ENCODE results near the gene DBF4B. TPM values are rescaled to one million over a fixed set of nuclear protein-coding genes. Genes with fewer than 3 reads are reported as not detected.

Gene DBF4B
- total and polyA plus RNA-seq, 2 of the 13 experiments (the other 11 are each of a cell fraction or from before 2014, with no cell fraction given), result 11.7 to 13.2 TPM

DNA sequence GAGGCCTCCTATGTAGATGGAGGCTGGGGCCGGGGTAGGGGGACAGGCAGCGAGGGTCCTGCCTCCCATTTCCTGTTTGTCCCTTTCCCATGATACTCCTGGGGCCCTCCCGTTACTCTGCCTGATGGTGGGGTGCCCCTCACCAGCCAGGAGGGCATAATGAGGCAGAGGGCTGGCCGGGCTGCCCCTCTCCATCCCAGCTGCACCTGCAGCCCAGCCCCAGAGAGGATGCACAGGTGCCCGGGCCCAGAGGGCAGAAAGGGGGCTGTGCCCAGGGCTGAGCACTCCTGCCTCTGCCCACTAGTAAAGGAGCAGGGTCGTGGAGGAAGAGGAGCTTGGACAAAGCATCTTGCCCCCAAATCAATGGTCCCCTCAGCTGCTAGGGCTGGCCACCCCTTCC lies 60.8 kb downstream of the DBF4B start (continued):
- TF ChIP-seq, protein P1, sequence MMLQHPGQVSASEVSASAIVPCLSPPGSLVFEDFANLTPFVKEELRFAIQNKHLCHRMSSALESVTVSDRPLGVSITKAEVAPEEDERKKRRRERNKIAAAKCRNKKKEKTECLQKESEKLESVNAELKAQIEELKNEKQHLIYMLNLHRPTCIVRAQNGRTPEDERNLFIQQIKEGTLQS (CRISPR knock-in tag; IDR thresholded peaks at IDR 0.05), result 0 out of 2 replicates have a peak, but pooled peaks have one; percentile 13
- TF ChIP-seq SETDB1 (CRISPR knock-in tag; IDR thresholded peaks at IDR 0.05; ENCODE audit: borderline replicate concordance) (no peak), SP2 (CRISPR knock-in tag; IDR thresholded peaks at IDR 0.05) (no peak), CCDC6 (CRISPR knock-in tag; IDR thresholded peaks at IDR 0.05) (no peak), NR3C1 (CRISPR knock-in tag; IDR thresholded peaks at IDR 0.05) (no peak), NR1H2 (CRISPR knock-in tag; IDR thresholded peaks at IDR 0.05; ENCODE audit: borderline replicate concordance, low read depth) (no peak), MAF1 (CRISPR knock-in tag; IDR thresholded peaks at IDR 0.05; ENCODE audit: borderline replicate concordance) (0 out of 2 replicates have a peak, but pooled peaks have one; percentile 30), ZNF326 (CRISPR knock-in tag; IDR thresholded peaks at IDR 0.05; ENCODE audit: borderline replicate concordance) (no peak)
- TF ChIP-seq, protein P2, sequence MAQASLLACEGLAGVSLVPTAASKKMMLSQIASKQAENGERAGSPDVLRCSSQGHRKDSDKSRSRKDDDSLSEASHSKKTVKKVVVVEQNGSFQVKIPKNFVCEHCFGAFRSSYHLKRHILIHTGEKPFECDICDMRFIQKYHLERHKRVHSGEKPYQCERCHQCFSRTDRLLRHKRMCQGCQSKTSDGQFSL (CRISPR knock-in tag; IDR thresholded peaks at IDR 0.05), result 0 out of 2 replicates have a peak, but pooled peaks have one; percentile 38
- TF ChIP-seq, protein P3, sequence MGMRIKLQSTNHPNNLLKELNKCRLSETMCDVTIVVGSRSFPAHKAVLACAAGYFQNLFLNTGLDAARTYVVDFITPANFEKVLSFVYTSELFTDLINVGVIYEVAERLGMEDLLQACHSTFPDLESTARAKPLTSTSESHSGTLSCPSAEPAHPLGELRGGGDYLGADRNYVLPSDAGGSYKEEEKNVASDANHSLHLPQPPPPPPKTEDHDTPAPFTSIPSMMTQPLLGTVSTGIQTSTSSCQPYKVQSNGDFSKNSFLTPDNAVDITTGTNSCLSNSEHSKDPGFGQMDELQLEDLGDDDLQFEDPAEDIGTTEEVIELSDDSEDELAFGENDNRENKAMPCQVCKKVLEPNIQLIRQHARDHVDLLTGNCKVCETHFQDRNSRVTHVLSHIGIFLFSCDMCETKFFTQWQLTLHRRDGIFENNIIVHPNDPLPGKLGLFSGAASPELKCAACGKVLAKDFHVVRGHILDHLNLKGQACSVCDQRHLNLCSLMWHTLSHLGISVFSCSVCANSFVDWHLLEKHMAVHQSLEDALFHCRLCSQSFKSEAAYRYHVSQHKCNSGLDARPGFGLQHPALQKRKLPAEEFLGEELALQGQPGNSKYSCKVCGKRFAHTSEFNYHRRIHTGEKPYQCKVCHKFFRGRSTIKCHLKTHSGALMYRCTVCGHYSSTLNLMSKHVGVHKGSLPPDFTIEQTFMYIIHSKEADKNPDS (CRISPR knock-in tag; IDR thresholded peaks at IDR 0.05), result 0 out of 2 replicates have a peak, but pooled peaks have one; percentile 39

DNA sequence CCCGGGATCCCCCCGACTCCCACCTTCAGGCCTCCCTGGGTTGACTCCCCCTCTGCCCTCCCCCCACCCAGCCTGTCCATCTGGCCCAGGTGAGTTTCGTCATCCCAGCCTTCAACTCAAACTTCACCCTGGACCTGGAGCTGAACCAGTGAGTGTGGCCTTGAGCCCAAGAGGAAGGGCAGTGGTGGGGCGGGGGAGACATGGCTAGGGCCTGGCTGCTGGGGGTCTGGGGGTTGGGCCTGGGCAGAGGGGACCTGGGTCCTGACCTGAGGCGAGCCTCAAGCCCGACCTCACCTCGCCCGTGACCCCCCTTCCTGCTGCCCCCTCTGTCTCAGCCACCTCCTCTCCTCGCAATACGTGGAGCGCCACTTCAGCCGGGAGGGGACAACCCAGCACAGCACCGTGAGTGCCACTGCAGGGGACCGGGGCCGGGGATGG lies 61.2 kb downstream of the DBF4B start:
- H3K27ac ChIP-seq (ENCODE audit: extremely low read length, insufficient read depth, low read length), result no peak overlapping the region
- WGBS (ENCODE audit: low lambda C conversion rate), result 12% methylated on average over 15 of the region's 15 CpGs
- H4K20me1 ChIP-seq (ENCODE audit: insufficient read depth, low read length), result no peaks in the 10 kb centered on the region
- ChIA-PET POLR2A (interaction anchor here (0.6 to 0.7 kb wide), 2 partner anchors 29 to 211 kb away, joined by 3 read pairs; no protein-coding TSS in a partner anchor), CTCF (ENCODE audit: low intra/inter-chr PET ratio, low total read pairs) (no interaction called here)
- H3K4me2 ChIP-seq (ENCODE audit: low read depth, low read length), result peak overlapping the region; percentile 46
- intact Hi-C loops (cut with micrococcal nuclease; ENCODE audit: unreplicated experiment) (no loop called here), in situ Hi-C loops (cut with HindIII; ENCODE audit: extremely low pct_ligation_motif_present, low pct_unique_long_range_greater_than_20kb) (no loop called here)
- H3K9ac ChIP-seq (ENCODE audit: insufficient read depth, low read depth, low read length), result no peak overlapping the region
- peak; percentile 27 for ATAC-seq
- H3K27me3 ChIP-seq (ENCODE audit: control insufficient read depth in 1 of 2, insufficient read depth in 2 of 2, low read length in 2 of 2), result peaks cover 10 to 58% of the 10 kb centered on the region in 2 experiments; a peak in 4 of 5 replicates
- H2AFZ ChIP-seq (ENCODE audit: low read length), result no peak overlapping the region
- H3K79me2 ChIP-seq (ENCODE audit: insufficient read depth, low read length), result no peaks in the 10 kb centered on the region
- DNase-seq (ENCODE audit: low spot score), result peak; percentile 38
- H3K36me3 ChIP-seq (replicated peaks in 1 of 2; ENCODE audit: control insufficient read depth in 1 of 2, insufficient read depth in 2 of 2, low read length in 2 of 2), result no peaks in the 10 kb centered on the region
- H3K4me1 ChIP-seq (ENCODE audit: insufficient read depth, low read length), result peaks cover 37% of the 10 kb centered on the region
- BruUV-seq (replicated peaks), result no TSS peak
- H3K4me3 ChIP-seq (replicated peaks in 1 of 3; ENCODE audit: insufficient read depth in 1 of 3, low read depth in 2 of 3, low read length in 3 of 3), result peak overlapping the region in 1 of 3 experiments; percentile 22; a peak in 1 of 6 replicates
- H3K9me3 ChIP-seq (ENCODE audit: low read length), result no peaks in the 10 kb centered on the region
- FAIRE-seq, result peak; percentile 75
- TF ChIP-seq, protein P4, sequence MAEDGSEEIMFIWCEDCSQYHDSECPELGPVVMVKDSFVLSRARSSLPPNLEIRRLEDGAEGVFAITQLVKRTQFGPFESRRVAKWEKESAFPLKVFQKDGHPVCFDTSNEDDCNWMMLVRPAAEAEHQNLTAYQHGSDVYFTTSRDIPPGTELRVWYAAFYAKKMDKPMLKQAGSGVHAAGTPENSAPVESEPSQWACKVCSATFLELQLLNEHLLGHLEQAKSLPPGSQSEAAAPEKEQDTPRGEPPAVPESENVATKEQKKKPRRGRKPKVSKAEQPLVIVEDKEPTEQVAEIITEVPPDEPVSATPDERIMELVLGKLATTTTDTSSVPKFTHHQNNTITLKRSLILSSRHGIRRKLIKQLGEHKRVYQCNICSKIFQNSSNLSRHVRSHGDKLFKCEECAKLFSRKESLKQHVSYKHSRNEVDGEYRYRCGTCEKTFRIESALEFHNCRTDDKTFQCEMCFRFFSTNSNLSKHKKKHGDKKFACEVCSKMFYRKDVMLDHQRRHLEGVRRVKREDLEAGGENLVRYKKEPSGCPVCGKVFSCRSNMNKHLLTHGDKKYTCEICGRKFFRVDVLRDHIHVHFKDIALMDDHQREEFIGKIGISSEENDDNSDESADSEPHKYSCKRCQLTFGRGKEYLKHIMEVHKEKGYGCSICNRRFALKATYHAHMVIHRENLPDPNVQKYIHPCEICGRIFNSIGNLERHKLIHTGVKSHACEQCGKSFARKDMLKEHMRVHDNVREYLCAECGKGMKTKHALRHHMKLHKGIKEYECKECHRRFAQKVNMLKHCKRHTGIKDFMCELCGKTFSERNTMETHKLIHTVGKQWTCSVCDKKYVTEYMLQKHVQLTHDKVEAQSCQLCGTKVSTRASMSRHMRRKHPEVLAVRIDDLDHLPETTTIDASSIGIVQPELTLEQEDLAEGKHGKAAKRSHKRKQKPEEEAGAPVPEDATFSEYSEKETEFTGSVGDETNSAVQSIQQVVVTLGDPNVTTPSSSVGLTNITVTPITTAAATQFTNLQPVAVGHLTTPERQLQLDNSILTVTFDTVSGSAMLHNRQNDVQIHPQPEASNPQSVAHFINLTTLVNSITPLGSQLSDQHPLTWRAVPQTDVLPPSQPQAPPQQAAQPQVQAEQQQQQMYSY (CRISPR knock-in tag; IDR thresholded peaks at IDR 0.05), result no peak
- TF ChIP-seq KMT2A (CRISPR knock-in tag; IDR thresholded peaks at IDR 0.05), result no peak
- no peak for TF ChIP-seq RBFOX2 (IDR thresholded peaks at IDR 0.05; ENCODE audit: low read depth, low read length)
- no peak for TF ChIP-seq ETV6 (CRISPR knock-in tag; conservative IDR thresholded peaks at IDR 0.05)

Measured in HepG2 (cell line).